GM19463 (cell line): ENCODE results near the gene ANXA4.

Experiments
- ATAC-seq: cut with Tn5 transposase; IDR thresholded peaks from one replicate; pipeline ENCODE4 v1.9.1; 2021; ENCODE audit warnings: mild to moderate bottlenecking, moderate library complexity; ENCODE audit not compliant: unreplicated experiment

ANXA4 gene

GRCh38 chr2:69837533-69837932 lies 95.6 kb downstream of the ANXA4 start:
- no peak for ATAC-seq

GRCh38 chr2:69843993-69844392 lies 102.1 kb downstream of the ANXA4 start:
- no peak for ATAC-seq

- no peak for ATAC-seq
Observed at GRCh38 chr2:69844560-69844959, 102.6 kb downstream of the ANXA4 start.

- ATAC-seq = no peak
Observed at GRCh38 chr2:69846182-69847067, 104.5 kb downstream of the ANXA4 start.

- no peak for ATAC-seq
Observed at GRCh38 chr2:69847068-69847828, 105.3 kb downstream of the ANXA4 start.

GRCh38 chr2:69848186-69848790 lies 106.4 kb downstream of the ANXA4 start:
- ATAC-seq = no peak

- no peak for ATAC-seq
Observed at GRCh38 chr2:69858261-69858660, 116.3 kb downstream of the ANXA4 start.

- ATAC-seq = no peak
Observed at GRCh38 chr2:69863298-69863697, 121.4 kb downstream of the ANXA4 start.
